Caco-2 (cell line): ENCODE measurements around the gene LMOD1. TPM values are rescaled to one million over a fixed set of nuclear protein-coding genes. Genes with fewer than 3 reads are reported as not detected.

Source experiments
- BruUV-seq: library from RNA; stranded (reverse); fragments of 400-500 nt; replicated peaks from 2 replicates; lab custom pipeline; 2021; lab: Mats Ljungman, UMichigan
- CTCF ChIA-PET: fragments of 300-600 bp; sonication (Branson Sonifier 250); formaldehyde crosslinking; loops from one replicate; lab custom pipeline; 2022; ENCODE audit warnings: antibody characterized with exemption; lab: Charles Lee
- POLR2A ChIA-PET: fragments of 300-600 bp; sonication (Branson Sonifier 250); formaldehyde crosslinking; loops from one replicate; lab custom pipeline; 2022; ENCODE audit warnings: antibody characterized with exemption; lab: Charles Lee
- DNase-seq, 2 experiments: peaks; one replicate each; pipeline versions ENCODE4 v3.0.0 to v3.0.0-alpha.2; 2020 to 2022
- H3K27me3 ChIP-seq: replicated peaks from 2 replicates; pipeline ENCODE4 v1.6.0; 2011; ENCODE audit warnings: low read length; ENCODE audit not compliant: control insufficient read depth, insufficient read depth
- H3K36me3 ChIP-seq: 2 replicates; pipeline ENCODE4 v1.5.1; 2011; ENCODE audit warnings: low read length; ENCODE audit not compliant: control insufficient read depth, insufficient read depth
- H3K4me1 ChIP-seq: fragments of 250-450 bp; sonication (Bioruptor Pico); 2 replicates; pipeline ENCODE4 v1.5.1; 2020; ENCODE audit warnings: mild to moderate bottlenecking
- H3K4me3 ChIP-seq: 2 replicates; pipeline ENCODE4 v1.5.1; 2011; ENCODE audit warnings: low read depth, mild to moderate bottlenecking, control low read depth, low read length
- H3K9me3 ChIP-seq: fragments of 250-450 bp; sonication (Bioruptor Pico); 2 replicates; pipeline ENCODE4 v1.5.1; 2020; ENCODE audit warnings: mild to moderate bottlenecking, moderate library complexity
- H3K27ac Mint-ChIP-seq: one replicate; pipeline ENCODE4 v1.8.0; 2022; ENCODE audit warnings: mixed read lengths; ENCODE audit not compliant: unreplicated experiment
- H3K27me3 Mint-ChIP-seq: one replicate; pipeline ENCODE4 v1.8.0; 2022; ENCODE audit warnings: mixed read lengths; ENCODE audit not compliant: insufficient read depth, unreplicated experiment
- H3K36me3 Mint-ChIP-seq: one replicate; pipeline ENCODE4 v1.8.0; 2022; ENCODE audit warnings: mild to moderate bottlenecking, mixed read lengths; ENCODE audit not compliant: insufficient read depth, unreplicated experiment
- H3K4me1 Mint-ChIP-seq: one replicate; pipeline ENCODE4 v1.8.0; 2022; ENCODE audit warnings: low read depth, mixed read lengths; ENCODE audit not compliant: unreplicated experiment
- H3K4me3 Mint-ChIP-seq: one replicate; pipeline ENCODE4 v1.8.0; 2022; ENCODE audit warnings: mild to moderate bottlenecking, moderate library complexity, mixed read lengths; ENCODE audit not compliant: unreplicated experiment
- H3K9me3 Mint-ChIP-seq: one replicate; pipeline ENCODE4 v1.8.0; 2022; ENCODE audit warnings: mixed read lengths; ENCODE audit not compliant: unreplicated experiment
- CTCF ChIP-seq, 2 experiments: fragments of 200-600 bp in 1 of 2; IDR thresholded peaks; 1 replicate in 1 of 2; 2 replicates in 1 of 2; pipeline versions ENCODE4 v1.5.1 to v1.8.0; 2011 to 2022; ENCODE audit warnings: antibody characterized with exemption in 1 of 2, control low read depth in 1 of 2, inconsistent platforms in 1 of 2, low read depth in 1 of 2, low read length in 1 of 2, mild to moderate bottlenecking in 1 of 2, moderate library complexity in 1 of 2; ENCODE audit not compliant: insufficient read depth in 1 of 2, severe bottlenecking in 1 of 2, unreplicated experiment in 1 of 2
- intact Hi-C: fragments of 100-400 bp; cut with micrococcal nuclease; formaldehyde crosslinking; loops from one replicate; pipeline ENCODE4 v1.10.0; 2022; ENCODE audit not compliant: unreplicated experiment
- total RNA-seq: library from RNA; stranded (reverse); gene quantifications from 2 replicates; pipeline ENCODE4 v1.2.3, GENCODE V29; 2022

Gene LMOD1
- total RNA-seq, 1 experiment from 2014 or later, result 0.11 TPM

DNA sequence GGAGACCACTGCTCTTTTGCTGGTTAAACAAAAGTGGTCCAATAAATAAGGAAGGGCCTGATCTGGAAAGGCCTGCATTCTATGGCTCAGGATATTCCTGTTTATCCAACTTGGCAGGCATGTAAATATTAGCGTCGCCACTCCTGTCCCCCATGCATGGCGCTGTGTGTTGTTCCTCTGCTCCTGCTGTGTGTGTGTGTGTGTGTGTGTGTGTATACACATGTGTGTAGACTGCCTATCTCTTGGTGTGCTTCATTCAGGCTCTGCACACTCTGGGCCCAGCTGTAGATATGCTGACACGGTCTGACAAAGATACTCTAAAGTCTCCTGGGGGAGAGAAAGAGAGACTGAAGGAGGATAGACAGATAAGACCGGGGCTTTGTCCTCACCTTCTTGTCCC is 6.8 kb downstream of the LMOD1 start:
- no peak for TF ChIP-seq CTCF (IDR thresholded peaks at IDR 0.05; ENCODE audit: insufficient read depth in 1 of 2, low read depth in 1 of 2, low read length in 1 of 2, severe bottlenecking in 1 of 2, unreplicated experiment in 1 of 2)
- POLR2A ChIA-PET, result no interaction called here
- Histone ChIP-seq H3K27me3 (no peaks in the 10 kb centered on the region), H3K9me3 (no peaks in the 10 kb centered on the region), H3K4me3 (no peak overlapping the region), H3K36me3 (no peaks in the 10 kb centered on the region), H3K4me1 (no peaks in the 10 kb centered on the region)
- intact Hi-C loops, result no loop called here
- no peaks in the 10 kb centered on the region for H3K4me1 Mint-ChIP-seq
- H3K36me3 Mint-ChIP-seq, result no peaks in the 10 kb centered on the region
- no peaks in the 10 kb centered on the region for H3K9me3 Mint-ChIP-seq
- no peak for DNase-seq
- H3K27me3 Mint-ChIP-seq, result peaks cover 4% of the 10 kb centered on the region
- H3K27ac Mint-ChIP-seq, result no peak overlapping the region
- H3K4me3 Mint-ChIP-seq, result no peak overlapping the region
- CTCF ChIA-PET, result no interaction called here
- no TSS peak for BruUV-seq

DNA sequence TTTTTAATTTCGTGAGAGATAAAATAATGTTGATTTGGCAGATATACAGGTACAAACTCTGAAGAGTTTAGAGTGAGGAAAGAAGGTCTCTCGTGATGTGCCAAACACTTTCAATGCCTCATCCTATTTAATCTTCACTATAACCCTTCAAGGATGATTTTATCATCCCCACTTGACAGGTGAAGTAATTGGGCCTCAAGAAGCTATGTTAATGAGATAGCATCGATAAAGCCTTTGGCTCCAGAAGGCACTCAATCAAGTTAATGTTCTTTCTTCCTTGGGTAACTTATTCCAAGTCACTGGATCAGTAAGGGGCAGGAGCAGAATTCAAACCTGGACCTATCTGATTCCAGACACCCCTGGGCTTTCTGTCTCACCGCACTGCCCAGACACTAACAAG is 7.2 kb downstream of the LMOD1 start:
- Histone ChIP-seq H3K36me3 (no peaks in the 10 kb centered on the region), H3K9me3 (no peaks in the 10 kb centered on the region), H3K4me3 (no peak overlapping the region), H3K4me1 (no peaks in the 10 kb centered on the region), H3K27me3 (no peaks in the 10 kb centered on the region)
- no peak for DNase-seq
- no peak for TF ChIP-seq CTCF (IDR thresholded peaks at IDR 0.05; ENCODE audit: insufficient read depth in 1 of 2, low read depth in 1 of 2, low read length in 1 of 2, severe bottlenecking in 1 of 2, unreplicated experiment in 1 of 2)
- Mint-ChIP-seq H3K9me3 (no peaks in the 10 kb centered on the region), H3K4me3 (no peak overlapping the region), H3K27ac (no peak overlapping the region), H3K27me3 (peaks cover 4% of the 10 kb centered on the region), H3K36me3 (no peaks in the 10 kb centered on the region), H3K4me1 (no peaks in the 10 kb centered on the region)
- no TSS peak for BruUV-seq
- intact Hi-C loops, result no loop called here
- ChIA-PET CTCF (no interaction called here), POLR2A (no interaction called here)

DNA sequence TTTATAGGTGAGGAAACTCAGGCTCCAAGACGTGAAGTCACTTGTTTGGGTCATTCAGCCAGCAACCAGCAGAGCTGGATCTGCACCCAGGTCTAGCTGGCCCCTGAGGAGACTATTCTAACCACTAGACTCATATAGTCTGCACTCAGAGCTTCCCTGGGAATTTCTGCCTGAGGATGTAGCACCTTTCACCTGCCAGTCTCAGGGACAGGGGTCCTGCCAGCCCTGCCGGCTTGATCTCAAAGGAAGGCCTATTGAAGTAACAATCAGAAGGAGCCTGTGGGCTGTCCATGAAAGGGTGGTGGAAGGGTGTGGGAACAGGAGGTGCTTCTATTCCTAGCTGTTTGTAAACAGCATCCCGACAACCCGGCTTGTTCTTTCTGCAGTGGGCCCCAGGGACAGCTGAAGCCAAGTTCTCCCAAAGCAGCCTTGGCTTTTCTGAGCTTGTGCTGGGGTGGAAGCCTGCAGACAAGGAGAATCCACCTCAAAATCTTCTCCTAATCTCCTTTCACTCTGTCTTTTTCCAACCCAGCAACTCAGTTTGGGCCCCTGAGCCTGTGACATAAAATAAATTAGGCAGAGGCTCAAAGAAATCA is 7.8 kb downstream of the LMOD1 start:
- Histone ChIP-seq H3K9me3 (no peaks in the 10 kb centered on the region), H3K4me1 (no peaks in the 10 kb centered on the region), H3K27me3 (no peaks in the 10 kb centered on the region), H3K4me3 (no peak overlapping the region), H3K36me3 (no peaks in the 10 kb centered on the region)
- no peaks in the 10 kb centered on the region for H3K4me1 Mint-ChIP-seq
- H3K4me3 Mint-ChIP-seq, result no peak overlapping the region
- BruUV-seq, result no TSS peak
- DNase-seq, result no peak
- H3K9me3 Mint-ChIP-seq, result no peaks in the 10 kb centered on the region
- peaks cover 4% of the 10 kb centered on the region for H3K27me3 Mint-ChIP-seq
- intact Hi-C loops, result no loop called here
- no peaks in the 10 kb centered on the region for H3K36me3 Mint-ChIP-seq
- ChIA-PET CTCF (interaction anchor here (0.7 kb wide), 1 partner anchor 13 kb away, joined by 3 read pairs; no protein-coding TSS in a partner anchor), POLR2A (no interaction called here)
- no peak for TF ChIP-seq CTCF (IDR thresholded peaks at IDR 0.05; ENCODE audit: insufficient read depth in 1 of 2, low read depth in 1 of 2, low read length in 1 of 2, severe bottlenecking in 1 of 2, unreplicated experiment in 1 of 2)
- no peak overlapping the region for H3K27ac Mint-ChIP-seq
